Activated T-helper 17 cell treated with anti-CD3 and anti-CD28 coated beads, Interleukin-2, amount 50 U/mL, for 72 hours (primary cell): Measurements from ENCODE around the gene MRPL53. TPM values are rescaled to one million over a fixed set of nuclear protein-coding genes. Genes with fewer than 3 reads are reported as not detected.
A peak's percentile ranks its signal among the peaks of the same experiment; 100 is the strongest.
"Not testable (repeated sequence)": the region's sequence is repeated elsewhere in the genome, so short reads cannot be mapped to it uniquely, and the experiment has no call there.

Source experiments
- ATAC-seq: fragments of 150-1000 bp; cut with Tn5 transposase; replicated peaks from 2 replicates; pipeline ENCODE4 v1.10.0; 2021; ENCODE audit warnings: mild to moderate bottlenecking, moderate library complexity
- H3K27ac Mint-ChIP-seq: one replicate; pipeline ENCODE4 v1.8.0; 2022; ENCODE audit warnings: mixed read lengths
- H3K27me3 Mint-ChIP-seq: one replicate; pipeline ENCODE4 v1.8.0; 2022; ENCODE audit warnings: mixed read lengths
- H3K36me3 Mint-ChIP-seq: one replicate; pipeline ENCODE4 v1.8.0; 2022; ENCODE audit warnings: low read depth, mild to moderate bottlenecking, mixed read lengths
- H3K4me1 Mint-ChIP-seq: one replicate; pipeline ENCODE4 v1.8.0; 2022; ENCODE audit warnings: mixed read lengths
- H3K4me3 Mint-ChIP-seq: one replicate; pipeline ENCODE4 v1.8.0; 2022; ENCODE audit warnings: mild to moderate bottlenecking, mixed read lengths
- H3K9me3 Mint-ChIP-seq: one replicate; pipeline ENCODE4 v1.8.0; 2022; ENCODE audit warnings: mixed read lengths
- total RNA-seq, 2 donors: library from RNA; stranded (reverse); gene quantifications; one replicate each; pipeline ENCODE4 v1.2.3, GENCODE V29; 2022

The MRPL53 gene
- total RNA-seq, 2 donors from 2014 or later: 83.8 to 91.2 TPM

DNA sequence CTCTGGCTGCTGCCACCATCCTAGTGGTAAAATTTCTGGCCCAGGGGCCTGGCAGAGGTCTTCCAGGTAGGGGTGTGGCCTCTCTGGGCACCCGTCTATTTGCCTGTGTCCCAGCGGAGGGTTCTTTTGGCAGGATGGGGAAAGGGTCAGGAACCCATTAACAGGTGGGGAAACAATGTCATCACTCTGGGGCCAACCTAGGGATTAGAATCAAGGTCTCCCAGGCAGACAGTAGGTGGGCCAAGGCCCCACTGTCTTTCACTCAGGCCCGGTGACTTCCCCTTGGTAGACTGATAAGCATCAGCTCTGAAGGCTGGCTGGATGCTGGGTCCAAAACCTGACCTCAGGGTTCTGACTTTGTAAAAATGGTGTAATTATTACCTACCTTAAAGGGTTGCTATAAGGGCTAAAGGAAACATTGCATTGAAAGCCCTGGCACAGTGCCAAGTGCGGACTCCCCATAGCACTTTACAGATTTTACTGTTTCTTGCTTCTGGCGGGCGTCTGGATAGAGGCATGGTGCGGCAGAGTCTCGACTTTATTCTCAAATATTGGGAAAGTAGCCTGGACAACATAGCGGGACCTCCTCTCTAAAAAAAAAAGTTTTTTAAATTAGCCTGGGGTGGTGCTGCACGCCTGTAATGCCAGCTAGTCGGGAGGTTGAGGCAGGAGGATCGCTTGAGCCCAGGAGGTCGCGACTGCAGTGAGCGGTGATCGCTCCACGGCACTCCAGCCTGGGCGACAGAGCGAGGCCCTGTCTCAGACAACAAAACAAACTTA is 24.7 kb upstream of the MRPL53 start:
- H3K4me3 Mint-ChIP-seq: peak overlapping the region; percentile 85
- H3K27ac Mint-ChIP-seq: no peak overlapping the region
- H3K9me3 Mint-ChIP-seq: no peaks in the 10 kb centered on the region
- peaks cover 11% of the 10 kb centered on the region for H3K4me1 Mint-ChIP-seq
- H3K36me3 Mint-ChIP-seq: peaks cover 24% of the 10 kb centered on the region
- peaks cover 25% of the 10 kb centered on the region for H3K27me3 Mint-ChIP-seq
- ATAC-seq: no peak

DNA sequence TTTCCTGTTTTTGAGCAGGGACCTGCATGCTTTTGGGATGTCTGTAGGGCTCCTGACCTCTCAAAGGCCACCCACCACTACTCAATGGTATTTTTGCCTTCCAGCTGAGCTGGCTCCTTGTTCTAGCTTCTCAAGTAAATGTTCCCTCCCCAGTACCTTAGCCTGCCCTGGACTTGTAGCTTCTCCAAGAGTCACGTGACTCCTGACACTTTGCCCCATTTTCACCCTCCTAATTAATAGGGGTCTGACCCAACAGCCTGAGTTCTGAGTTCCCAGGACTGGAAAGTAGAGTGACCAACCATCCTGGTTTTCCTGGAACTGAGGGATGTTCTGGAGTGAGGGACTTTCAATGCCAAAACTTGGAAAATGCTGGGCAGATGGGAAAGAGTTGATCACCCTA is 23.0 kb upstream of the MRPL53 start:
- Mint-ChIP-seq H3K27ac (no peak overlapping the region), H3K4me3 (no peak overlapping the region), H3K27me3 (peaks cover 17% of the 10 kb centered on the region), H3K9me3 (no peaks in the 10 kb centered on the region), H3K36me3 (peaks cover 42% of the 10 kb centered on the region), H3K4me1 (peaks cover 11% of the 10 kb centered on the region)
- no peak for ATAC-seq

DNA sequence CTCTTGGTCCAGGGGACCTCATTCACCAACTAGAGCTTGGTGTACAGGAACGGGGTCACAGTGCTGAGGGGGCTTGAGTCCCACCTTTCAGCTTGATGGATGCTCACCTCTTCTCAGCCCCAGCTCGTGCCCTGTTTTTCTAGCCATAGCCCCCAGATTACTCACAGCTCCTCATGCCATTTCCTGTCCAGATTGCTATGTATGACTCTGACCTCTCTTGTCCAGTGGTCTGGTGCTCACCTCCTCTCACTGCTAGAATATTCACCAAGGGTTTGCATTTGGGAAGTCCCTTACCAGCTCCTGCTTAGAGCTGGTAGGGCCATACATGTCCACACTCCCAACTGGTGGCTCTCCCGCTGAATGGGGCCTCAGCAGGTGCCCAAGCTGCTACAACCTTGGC is 21.1 kb upstream of the MRPL53 start:
- ATAC-seq: no peak
- H3K4me3 Mint-ChIP-seq: no peak overlapping the region
- no peak overlapping the region for H3K27ac Mint-ChIP-seq
- peaks cover 5% of the 10 kb centered on the region for H3K4me1 Mint-ChIP-seq
- peaks cover 4% of the 10 kb centered on the region for H3K27me3 Mint-ChIP-seq
- no peaks in the 10 kb centered on the region for H3K9me3 Mint-ChIP-seq
- peaks cover 46% of the 10 kb centered on the region for H3K36me3 Mint-ChIP-seq

DNA sequence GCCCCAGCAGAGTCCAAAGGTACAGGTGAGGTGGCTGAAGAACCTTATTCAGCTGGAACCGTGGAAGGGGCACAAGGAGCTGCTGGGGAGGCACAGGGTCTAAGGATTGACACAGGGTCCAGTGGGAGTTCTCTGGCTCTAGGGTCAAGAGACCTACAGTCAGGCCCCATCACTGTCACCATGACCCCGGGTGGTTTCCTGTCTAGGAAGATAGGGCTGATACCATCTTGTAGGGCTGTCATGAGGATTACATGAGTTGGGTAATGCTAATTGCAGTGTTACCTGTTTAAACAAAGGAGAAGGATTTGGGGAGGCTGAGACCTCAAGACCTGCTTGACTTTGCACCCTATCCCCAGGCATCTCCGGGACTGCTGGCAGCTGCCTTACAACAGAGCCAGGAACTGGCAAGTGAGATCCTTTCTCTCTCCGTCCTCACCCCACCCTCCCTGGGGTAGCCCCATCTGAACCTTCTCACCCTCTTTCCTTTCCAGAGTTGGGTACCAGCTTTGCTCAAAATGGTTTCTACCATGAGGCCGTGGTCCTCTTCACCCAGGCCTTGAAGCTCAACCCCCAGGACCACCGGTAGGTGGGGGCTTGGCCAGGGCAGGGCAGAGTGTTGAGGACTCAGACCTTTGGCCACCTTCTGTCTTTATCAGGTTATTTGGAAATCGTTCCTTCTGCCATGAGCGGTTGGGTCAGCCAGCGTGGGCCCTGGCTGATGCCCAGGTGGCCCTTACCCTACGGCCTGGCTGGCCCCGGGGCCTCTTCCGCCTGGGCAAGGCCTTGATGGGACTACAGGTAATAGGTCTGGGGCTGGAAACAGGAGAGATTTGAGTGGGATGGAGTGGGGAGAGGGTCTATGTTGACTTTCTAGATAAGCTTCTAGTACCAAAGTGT is 19.4 kb upstream of the MRPL53 start:
- H3K36me3 Mint-ChIP-seq: peaks cover 55% of the 10 kb centered on the region
- no peak for ATAC-seq
- H3K9me3 Mint-ChIP-seq: no peaks in the 10 kb centered on the region
- no peak overlapping the region for H3K27ac Mint-ChIP-seq
- H3K27me3 Mint-ChIP-seq: no peaks in the 10 kb centered on the region
- no peak overlapping the region for H3K4me3 Mint-ChIP-seq
- H3K4me1 Mint-ChIP-seq: no peaks in the 10 kb centered on the region

DNA sequence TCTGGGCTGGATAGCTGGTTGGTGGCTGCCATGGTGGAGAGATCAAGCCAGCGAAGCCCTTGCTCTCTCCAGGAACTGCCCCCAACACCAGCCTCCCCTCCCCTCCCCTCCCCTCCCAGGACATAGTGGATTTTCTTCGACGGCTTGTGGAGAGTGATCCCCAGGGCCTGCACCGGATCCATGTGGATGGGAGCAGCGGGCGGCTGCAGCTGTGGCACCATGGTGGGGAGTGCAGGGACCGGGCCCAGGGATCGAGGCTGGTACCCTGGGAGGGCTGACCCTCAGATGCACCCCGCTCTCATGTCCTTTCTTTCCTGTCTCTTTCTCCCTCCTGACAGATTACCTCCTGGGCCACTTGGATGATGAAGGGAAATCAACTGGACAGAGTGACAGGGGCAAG is 17.4 kb upstream of the MRPL53 start:
- Mint-ChIP-seq H3K27ac (no peak overlapping the region), H3K4me1 (no peaks in the 10 kb centered on the region), H3K36me3 (peaks cover 75% of the 10 kb centered on the region), H3K9me3 (no peaks in the 10 kb centered on the region), H3K4me3 (no peak overlapping the region), H3K27me3 (no peaks in the 10 kb centered on the region)
- no peak for ATAC-seq

DNA sequence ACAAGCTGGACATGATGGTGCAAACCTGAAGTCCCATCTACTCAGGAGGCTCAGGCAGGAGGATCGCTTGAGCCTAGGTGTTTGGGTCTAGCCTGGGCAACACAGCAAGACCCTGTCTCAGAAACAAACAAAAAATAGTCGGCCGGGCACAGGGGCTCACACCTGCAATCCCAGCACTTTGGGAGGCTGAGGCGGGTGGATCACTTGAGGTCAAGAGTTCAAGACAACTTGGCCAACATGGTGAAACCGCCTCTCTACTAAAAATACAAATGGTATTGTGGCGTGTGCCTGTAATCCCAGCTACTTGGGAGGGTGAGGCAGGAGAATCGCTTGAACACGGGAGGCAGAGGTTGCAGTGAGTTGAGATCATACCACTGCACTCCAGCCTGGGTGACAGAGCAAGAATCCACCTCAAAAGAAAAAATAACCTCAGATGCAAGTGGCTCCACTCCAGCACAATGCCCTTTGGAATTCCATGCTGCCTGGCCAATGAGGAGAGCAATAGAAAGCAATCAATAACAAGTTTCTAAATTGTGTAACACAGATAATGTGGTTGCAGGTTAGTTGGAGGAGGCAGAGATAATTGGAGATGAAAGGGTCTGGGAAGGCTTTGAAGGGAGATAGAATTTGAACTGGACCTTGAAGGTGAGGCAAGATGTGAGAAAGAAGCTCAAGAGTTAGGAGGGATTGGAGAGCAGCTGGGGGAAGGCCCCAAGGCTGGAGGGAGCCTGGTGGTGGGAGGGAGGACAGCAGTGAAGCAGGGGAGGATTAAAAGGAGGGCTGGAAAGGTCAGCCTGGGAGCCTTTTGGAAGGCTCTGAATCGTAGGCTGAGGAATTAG is 16.4 kb upstream of the MRPL53 start:
- no peaks in the 10 kb centered on the region for H3K9me3 Mint-ChIP-seq
- no peaks in the 10 kb centered on the region for H3K4me1 Mint-ChIP-seq
- H3K27me3 Mint-ChIP-seq: no peaks in the 10 kb centered on the region
- H3K27ac Mint-ChIP-seq: no peak overlapping the region
- ATAC-seq: no peak
- H3K4me3 Mint-ChIP-seq: no peak overlapping the region
- H3K36me3 Mint-ChIP-seq: peaks cover 67% of the 10 kb centered on the region

DNA sequence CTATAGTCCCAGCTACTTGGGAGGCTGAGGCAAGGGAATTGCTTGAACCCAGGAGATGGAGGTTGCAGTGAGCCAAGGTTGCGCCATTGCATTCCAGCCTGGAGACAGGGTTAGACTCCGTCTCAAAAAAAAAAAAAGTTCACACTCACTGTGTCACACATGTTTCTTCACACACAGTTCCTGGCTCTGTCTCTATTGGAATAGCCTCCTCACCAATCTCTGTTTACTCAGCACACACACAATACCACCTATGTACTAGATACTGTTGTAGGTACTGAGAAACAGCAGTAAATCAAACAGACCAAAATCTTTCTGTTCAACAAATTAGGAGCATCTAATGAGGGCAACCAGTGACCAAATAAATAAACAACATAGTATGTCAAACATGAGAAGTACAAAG is 13.7 kb upstream of the MRPL53 start:
- Mint-ChIP-seq H3K4me1 (peaks cover 5% of the 10 kb centered on the region), H3K27me3 (no peaks in the 10 kb centered on the region), H3K36me3 (peaks cover 54% of the 10 kb centered on the region), H3K27ac (no peak overlapping the region), H3K9me3 (no peaks in the 10 kb centered on the region), H3K4me3 (no peak overlapping the region)
- ATAC-seq: no peak

DNA sequence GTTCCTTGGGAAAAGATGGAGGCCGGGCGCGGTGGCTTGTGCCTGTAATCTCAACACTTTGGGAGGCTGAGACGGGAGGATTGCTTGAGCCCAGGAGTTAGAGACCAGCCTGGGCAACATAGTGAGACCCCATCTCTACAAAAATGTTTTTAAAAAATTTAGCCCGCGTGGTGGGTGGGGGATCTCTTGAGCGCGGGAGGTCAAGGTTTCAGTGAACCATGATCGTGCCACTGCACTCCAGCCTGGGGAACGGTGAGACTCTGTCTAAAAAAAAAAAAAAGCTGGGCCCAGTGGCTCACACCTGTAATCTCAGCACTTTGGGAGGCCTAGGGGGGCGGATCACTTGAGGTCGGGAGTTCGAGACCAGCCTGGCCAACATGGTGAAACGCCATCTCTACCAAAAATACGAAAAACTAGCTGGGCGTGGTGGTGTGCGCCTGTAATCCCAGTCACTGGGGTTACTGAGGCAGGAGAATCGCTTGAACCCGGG is 11.2 kb upstream of the MRPL53 start:
- H3K36me3 Mint-ChIP-seq: peaks cover 67% of the 10 kb centered on the region
- not testable (repeated sequence) for H3K27me3 Mint-ChIP-seq, H3K9me3 Mint-ChIP-seq, H3K4me1 Mint-ChIP-seq, ATAC-seq
- peak overlapping the region; percentile 91 for H3K4me3 Mint-ChIP-seq
- H3K27ac Mint-ChIP-seq: peak overlapping the region; percentile 92

DNA sequence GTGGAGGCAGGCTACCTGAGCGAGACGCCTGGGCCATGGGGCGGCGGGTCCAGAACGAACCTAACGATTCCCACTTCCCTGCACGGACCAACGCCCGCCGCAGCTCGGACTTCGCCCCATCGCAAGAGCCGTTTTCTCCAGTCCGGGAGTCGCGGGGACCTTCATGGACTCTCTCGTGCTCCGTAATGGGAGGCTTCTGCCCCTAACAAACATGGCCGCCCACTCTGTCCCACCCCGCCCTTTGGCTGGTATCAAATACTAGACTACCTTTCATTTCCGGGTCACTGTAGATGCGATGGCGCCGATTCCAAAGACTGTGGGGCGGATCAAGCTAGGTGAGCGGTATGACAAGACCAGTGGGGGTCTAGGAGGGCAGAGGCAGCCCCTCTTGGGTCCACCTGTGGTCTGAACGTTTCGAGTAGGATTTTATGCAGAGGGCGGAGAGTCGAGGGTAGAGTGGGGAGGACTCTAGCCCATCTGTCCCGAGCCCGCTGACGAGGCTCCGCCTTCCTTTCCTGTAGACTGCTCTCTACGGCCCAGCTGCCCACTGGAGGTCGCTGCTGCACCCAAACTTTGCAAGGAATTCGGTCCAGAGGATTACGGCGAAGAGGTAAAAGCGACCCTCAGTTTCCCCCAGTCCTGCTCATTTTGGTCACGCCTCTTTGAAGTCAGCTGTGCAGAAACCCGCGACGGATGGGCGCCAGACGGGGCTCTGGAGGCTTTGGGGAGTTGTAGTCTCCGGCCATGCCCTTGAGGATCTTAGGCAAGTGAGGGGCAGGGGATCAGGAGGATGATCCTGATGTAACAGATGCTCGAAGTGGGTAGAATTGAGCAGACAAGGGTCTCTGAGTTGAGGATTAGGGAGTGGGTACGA is 10.6 kb upstream of the MRPL53 start, which contains the start of the genes CCDC142 and TTC31:
Gene CCDC142, minus strand, starts transcription at position 198 of the 874 bp plus-strand sequence. Its CDS starts 161 bp downstream, at position 37.
Gene TTC31, plus strand, starts transcription at position 281 of the 874 bp plus-strand sequence. Its CDS starts 15 bp downstream, at position 296.
- H3K4me3 Mint-ChIP-seq: peak within 1 kb of the TSS; percentile 91
- peaks cover 64% of the 10 kb centered on the region for H3K36me3 Mint-ChIP-seq
- ATAC-seq: peak; percentile 94
- no peaks in the 10 kb centered on the region for H3K9me3 Mint-ChIP-seq
- no peaks in the 10 kb centered on the region for H3K27me3 Mint-ChIP-seq
- peaks cover 5% of the 10 kb centered on the region for H3K4me1 Mint-ChIP-seq
- H3K27ac Mint-ChIP-seq: peak within 1 kb of the TSS; percentile 92

DNA sequence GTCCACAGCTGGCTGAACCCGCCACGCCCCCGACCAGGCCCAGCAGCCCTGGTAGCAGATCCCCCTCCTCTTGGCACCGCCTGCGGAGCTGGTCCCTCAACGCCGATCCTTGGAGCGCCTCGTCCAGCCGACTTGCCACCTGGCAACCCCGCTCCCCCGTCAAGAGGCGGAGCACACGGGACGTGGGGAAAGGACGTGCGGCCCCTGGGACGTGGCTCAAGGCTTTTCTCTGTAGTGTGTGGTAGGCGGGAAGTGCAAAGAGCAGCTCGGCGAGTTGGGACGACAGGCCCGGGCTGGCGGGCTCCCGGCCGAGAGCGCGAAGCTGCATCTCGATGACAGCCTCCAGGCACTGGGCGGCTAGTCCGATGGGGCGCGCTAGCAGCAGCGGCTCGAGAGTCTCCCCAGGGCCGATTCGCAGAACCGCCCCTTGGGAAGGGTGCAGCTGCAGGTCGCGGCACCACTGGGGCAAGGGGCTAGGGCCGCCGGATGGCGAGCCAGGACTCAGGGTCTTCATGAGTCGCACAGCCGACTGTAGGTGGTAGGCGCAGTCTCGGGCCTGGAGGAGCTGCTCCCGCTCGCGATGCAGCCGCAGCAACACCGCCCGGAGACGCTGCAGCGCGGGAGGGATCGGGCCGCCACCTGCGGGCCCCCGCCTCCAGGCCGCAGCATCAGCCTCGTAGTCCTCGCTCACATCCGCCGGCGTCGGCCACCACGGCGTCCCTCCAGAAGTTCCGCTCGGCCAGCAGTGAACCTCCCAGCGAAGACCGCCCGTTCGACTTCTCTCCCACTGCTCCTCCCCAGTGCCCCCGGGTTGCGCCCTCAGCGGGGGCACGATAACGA is 9.7 kb upstream of the MRPL53 start:
- Mint-ChIP-seq H3K9me3 (no peaks in the 10 kb centered on the region), H3K4me3 (peak overlapping the region; percentile 91), H3K27me3 (no peaks in the 10 kb centered on the region), H3K27ac (peak overlapping the region; percentile 92), H3K36me3 (peaks cover 68% of the 10 kb centered on the region), H3K4me1 (peaks cover 10% of the 10 kb centered on the region)
- peak; percentile 53 for ATAC-seq

DNA sequence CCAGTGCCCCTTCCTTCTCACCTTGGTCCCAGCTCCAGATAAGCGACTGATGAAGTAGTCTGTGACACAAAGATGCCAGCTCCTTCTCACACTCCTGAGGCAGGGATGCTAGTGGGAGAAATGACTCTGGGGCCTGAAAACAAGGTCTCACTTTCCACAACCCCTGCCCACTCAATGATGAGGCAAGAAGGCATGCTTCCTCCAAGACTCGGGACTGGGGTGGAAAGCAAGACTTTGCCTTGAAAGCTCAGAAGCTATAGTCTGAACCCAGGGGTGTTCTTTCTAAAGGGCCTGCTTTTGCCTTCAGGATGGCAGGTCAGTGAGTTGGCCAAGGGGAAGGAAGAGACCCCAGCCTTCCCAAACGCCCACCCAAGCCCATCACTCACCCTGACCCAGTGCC is 9.0 kb upstream of the MRPL53 start:
- no peaks in the 10 kb centered on the region for H3K9me3 Mint-ChIP-seq
- H3K4me3 Mint-ChIP-seq: peak overlapping the region; percentile 91
- H3K36me3 Mint-ChIP-seq: peaks cover 63% of the 10 kb centered on the region
- H3K4me1 Mint-ChIP-seq: peaks cover 10% of the 10 kb centered on the region
- H3K27ac Mint-ChIP-seq: no peak overlapping the region
- no peaks in the 10 kb centered on the region for H3K27me3 Mint-ChIP-seq
- ATAC-seq: no peak

DNA sequence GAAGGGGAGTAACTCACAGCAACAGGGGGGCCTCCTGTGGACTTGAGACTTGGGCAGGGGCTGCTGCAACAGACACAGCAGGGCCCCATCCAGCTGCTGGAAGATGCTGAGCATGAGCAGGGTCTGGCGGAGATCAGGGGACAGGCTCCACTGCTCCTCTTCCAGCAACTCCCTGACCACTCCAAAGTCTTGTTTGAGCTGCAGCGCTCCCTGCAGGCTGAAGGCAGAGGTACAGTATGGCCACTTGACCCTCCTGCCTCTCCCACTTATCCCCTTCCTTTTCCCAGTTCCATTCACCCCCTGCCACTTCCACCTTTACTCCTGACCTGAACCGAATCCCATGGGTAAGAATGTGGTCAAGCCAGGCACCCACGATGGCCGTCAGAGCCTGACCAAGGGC is 2.4 kb upstream of the MRPL53 start:
- H3K27me3 Mint-ChIP-seq: no peaks in the 10 kb centered on the region
- peaks cover 73% of the 10 kb centered on the region for H3K36me3 Mint-ChIP-seq
- no peak overlapping the region for H3K27ac Mint-ChIP-seq
- H3K4me3 Mint-ChIP-seq: no peak overlapping the region
- H3K4me1 Mint-ChIP-seq: peaks cover 12% of the 10 kb centered on the region
- no peak for ATAC-seq
- H3K9me3 Mint-ChIP-seq: no peaks in the 10 kb centered on the region
